Fibroblast of lung (primary cell): ENCODE measurements around the gene DAB1.

Source experiments
- EZH2 ChIP-seq: IDR thresholded peaks from 2 replicates; pipeline ENCODE4 v1.5.1; 2012; ENCODE audit warnings: low read length, control low read depth, mild to moderate bottlenecking; ENCODE audit errors: missing control alignments
- TF ChIP-seq, protein P1 (sequence below), 2 donors: IDR thresholded peaks in 1 of 2; conservative IDR thresholded peaks in 1 of 2; 1 replicate in 1 of 2; 2 replicates in 1 of 2; pipeline ENCODE4 v1.5.1; 2011 to 2012; ENCODE audit warnings: low read length in 2 of 2, control low read depth in 1 of 2, inconsistent platforms in 1 of 2, low read depth in 1 of 2, mild to moderate bottlenecking in 1 of 2

DNA sequence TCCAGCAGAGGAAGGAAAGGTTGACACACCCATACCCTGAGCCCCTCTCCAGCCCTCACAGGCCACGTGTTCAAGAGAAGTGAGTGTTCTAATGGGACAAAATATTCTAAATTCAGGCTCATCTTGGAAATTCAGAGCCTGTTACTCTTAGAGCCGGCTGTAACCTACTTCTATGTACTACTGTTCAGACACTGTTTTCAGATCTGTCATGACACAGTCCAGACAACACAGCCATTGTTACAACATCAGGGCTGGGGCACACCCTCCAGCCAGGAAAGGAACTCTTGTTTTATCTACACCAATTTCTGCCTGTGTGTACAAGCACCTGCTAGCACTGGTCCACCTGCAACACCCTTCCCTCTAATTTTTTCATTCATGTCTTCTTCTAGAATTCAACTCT is 312.7 kb downstream of the DAB1 start:
- TF ChIP-seq, protein P1, sequence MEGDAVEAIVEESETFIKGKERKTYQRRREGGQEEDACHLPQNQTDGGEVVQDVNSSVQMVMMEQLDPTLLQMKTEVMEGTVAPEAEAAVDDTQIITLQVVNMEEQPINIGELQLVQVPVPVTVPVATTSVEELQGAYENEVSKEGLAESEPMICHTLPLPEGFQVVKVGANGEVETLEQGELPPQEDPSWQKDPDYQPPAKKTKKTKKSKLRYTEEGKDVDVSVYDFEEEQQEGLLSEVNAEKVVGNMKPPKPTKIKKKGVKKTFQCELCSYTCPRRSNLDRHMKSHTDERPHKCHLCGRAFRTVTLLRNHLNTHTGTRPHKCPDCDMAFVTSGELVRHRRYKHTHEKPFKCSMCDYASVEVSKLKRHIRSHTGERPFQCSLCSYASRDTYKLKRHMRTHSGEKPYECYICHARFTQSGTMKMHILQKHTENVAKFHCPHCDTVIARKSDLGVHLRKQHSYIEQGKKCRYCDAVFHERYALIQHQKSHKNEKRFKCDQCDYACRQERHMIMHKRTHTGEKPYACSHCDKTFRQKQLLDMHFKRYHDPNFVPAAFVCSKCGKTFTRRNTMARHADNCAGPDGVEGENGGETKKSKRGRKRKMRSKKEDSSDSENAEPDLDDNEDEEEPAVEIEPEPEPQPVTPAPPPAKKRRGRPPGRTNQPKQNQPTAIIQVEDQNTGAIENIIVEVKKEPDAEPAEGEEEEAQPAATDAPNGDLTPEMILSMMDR (conservative IDR thresholded peaks at IDR 0.05 in 1 of 2, IDR thresholded peaks at IDR 0.05 in 1 of 2; ENCODE audit: low read depth in 1 of 2, low read length in 2 of 2) = no peak
- TF ChIP-seq EZH2 = no peak
